Loucy (cell line): ENCODE results near the gene NPIPB2.

Source experiments
- H2AFZ ChIP-seq: fragments of 200-600 bp; sonication (generic); 2 replicates; pipeline ENCODE4 v1.6.0; 2016; ENCODE audit warnings: antibody characterized with exemption, mild to moderate bottlenecking, low read length, moderate library complexity
- H3F3A ChIP-seq: fragments of 200-600 bp; 2 replicates; pipeline ENCODE4 v1.6.0; 2016; ENCODE audit warnings: antibody characterized with exemption, low read depth, mild to moderate bottlenecking
- H3K27me3 ChIP-seq: fragments of 200-600 bp; sonication (generic); 2 replicates; pipeline ENCODE4 v1.6.1; 2014; ENCODE audit warnings: low read length, mild to moderate bottlenecking; ENCODE audit not compliant: insufficient read depth, poor library complexity, severe bottlenecking
- H3K36me3 ChIP-seq: fragments of 200-600 bp; sonication (generic); 2 replicates; pipeline ENCODE4 v1.6.1; 2016; ENCODE audit warnings: low read length; ENCODE audit not compliant: insufficient read depth
- H3K4me1 ChIP-seq: fragments of 200-600 bp; sonication (generic); 2 replicates; pipeline ENCODE4 v1.5.1; 2014; ENCODE audit warnings: low read length, mild to moderate bottlenecking; ENCODE audit not compliant: insufficient read depth, poor library complexity, severe bottlenecking
- H3K4me2 ChIP-seq: fragments of 200-600 bp; sonication (generic); 2 replicates; pipeline ENCODE4 v1.6.0; 2014; ENCODE audit warnings: antibody characterized with exemption, low read length, low read depth, mild to moderate bottlenecking; ENCODE audit not compliant: poor library complexity, severe bottlenecking
- H3K4me3 ChIP-seq: fragments of 200-600 bp; sonication (generic); 2 replicates; pipeline ENCODE4 v1.5.1; 2014; ENCODE audit warnings: low read length, mild to moderate bottlenecking, mixed read lengths; ENCODE audit not compliant: poor library complexity, severe bottlenecking
- H3K79me2 ChIP-seq: fragments of 200-600 bp; sonication (generic); 2 replicates; pipeline ENCODE4 v1.6.1; 2014; ENCODE audit warnings: low read length; ENCODE audit not compliant: insufficient read depth
- H3K9ac ChIP-seq: fragments of 200-600 bp; sonication (generic); 2 replicates; pipeline ENCODE4 v1.6.0; 2014; ENCODE audit warnings: mild to moderate bottlenecking, low read depth, low read length, moderate library complexity; ENCODE audit not compliant: poor library complexity, severe bottlenecking
- H3K9me2 ChIP-seq: fragments of 200-600 bp; sonication (generic); replicated peaks from 2 replicates; pipeline ENCODE4 v1.6.1; 2016; ENCODE audit warnings: low read depth, low read length, mixed read lengths
- H3K9me3 ChIP-seq: fragments of 200-600 bp; sonication (generic); 2 replicates; pipeline ENCODE4 v1.6.1; 2014; ENCODE audit warnings: mild to moderate bottlenecking, antibody characterized with exemption, low read length, low read depth; ENCODE audit not compliant: insufficient read depth
- H4K20me1 ChIP-seq: fragments of 200-600 bp; sonication (generic); 2 replicates; pipeline ENCODE4 v1.6.0; 2014; ENCODE audit warnings: antibody characterized with exemption, low read length, mild to moderate bottlenecking; ENCODE audit not compliant: insufficient read depth, poor library complexity, severe bottlenecking
- CTCF ChIP-seq: fragments of 200-600 bp; sonication (generic); conservative IDR thresholded peaks from 2 replicates; pipeline ENCODE4 v1.5.1; 2014; ENCODE audit warnings: mild to moderate bottlenecking, antibody characterized with exemption, low read length
- EZH2phosphoT487 ChIP-seq: fragments of 200-600 bp; IDR thresholded peaks from 2 replicates; pipeline ENCODE4 v1.6.1; 2018; ENCODE audit warnings: antibody characterized with exemption, mild to moderate bottlenecking, moderate library complexity, borderline replicate concordance

NPIPB2 gene

GRCh38 chr16:11903906-11904305 is 37.9 kb downstream of the NPIPB2 start:
- no peaks in the 10 kb centered on the region for H3K9me3 ChIP-seq
- peaks cover 24% of the 10 kb centered on the region for H4K20me1 ChIP-seq

DNA sequence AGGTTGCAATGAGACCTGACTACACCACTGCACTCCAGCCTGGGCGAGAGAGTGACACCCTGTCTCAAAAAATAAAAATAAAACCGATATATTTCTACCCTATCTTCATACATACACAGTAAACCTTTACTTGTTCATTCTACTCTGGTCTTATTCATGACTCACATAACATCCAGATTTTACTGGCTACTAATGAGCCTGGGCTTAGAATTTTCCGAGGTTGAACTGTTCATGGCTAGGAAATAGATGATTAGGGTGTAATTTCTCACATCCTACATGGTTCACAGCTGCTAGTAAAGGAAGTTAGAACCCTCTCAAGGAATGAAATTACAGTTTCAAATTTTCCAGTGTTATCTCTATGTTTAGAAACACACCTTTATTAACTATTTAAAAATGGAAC is 40.8 kb downstream of the NPIPB2 start:
- H3K4me2 ChIP-seq, result no peak overlapping the region
- peaks cover 58% of the 10 kb centered on the region; the same call in 1 of the 2 replicates for H3K79me2 ChIP-seq
- H3K27me3 ChIP-seq, result no peaks in the 10 kb centered on the region
- H3K36me3 ChIP-seq, result 0 out of 2 replicates have a peak, but pooled peaks cover 5% of the 10 kb centered on the region
- no peak overlapping the region for H2AFZ ChIP-seq
- H4K20me1 ChIP-seq, result peaks cover 13% of the 10 kb centered on the region
- H3F3A ChIP-seq, result no peaks in the 10 kb centered on the region
- TF ChIP-seq CTCF (no peak), EZH2phosphoT487 (no peak)
- no peak overlapping the region for H3K4me3 ChIP-seq
- no peaks in the 10 kb centered on the region for H3K9me3 ChIP-seq
- H3K4me1 ChIP-seq, result no peaks in the 10 kb centered on the region
- no peaks in the 10 kb centered on the region for H3K9me2 ChIP-seq
- no peak overlapping the region for H3K9ac ChIP-seq

More at GRCh38 chr16:11903906-11904305, 37.9 kb downstream of the NPIPB2 start:
- no peak for TF ChIP-seq EZH2phosphoT487
- TF ChIP-seq CTCF, result no peak
- H3K4me2 ChIP-seq, result no peak overlapping the region
- peaks cover 80% of the 10 kb centered on the region for H3K79me2 ChIP-seq
- H3K27me3 ChIP-seq, result no peaks in the 10 kb centered on the region
- H3K9ac ChIP-seq, result no peak overlapping the region
- H2AFZ ChIP-seq, result no peak overlapping the region
- no peaks in the 10 kb centered on the region for H3F3A ChIP-seq
- no peak overlapping the region for H3K4me3 ChIP-seq
- no peaks in the 10 kb centered on the region for H3K4me1 ChIP-seq
- H3K9me2 ChIP-seq, result no peaks in the 10 kb centered on the region
- H3K36me3 ChIP-seq, result no peaks in the 10 kb centered on the region

- Histone ChIP-seq H3K4me1 (no peaks in the 10 kb centered on the region), H3F3A (no peaks in the 10 kb centered on the region), H4K20me1 (peaks cover 8% of the 10 kb centered on the region), H3K9ac (no peak overlapping the region), H2AFZ (no peak overlapping the region), H3K4me2 (no peak overlapping the region), H3K27me3 (no peaks in the 10 kb centered on the region), H3K36me3 (peaks cover 25% of the 10 kb centered on the region; the same call in 1 of the 2 replicates), H3K79me2 (peaks cover 26% of the 10 kb centered on the region; the same call in 1 of the 2 replicates), H3K4me3 (no peak overlapping the region), H3K9me2 (no peaks in the 10 kb centered on the region), H3K9me3 (no peaks in the 10 kb centered on the region)
- no peak for TF ChIP-seq CTCF
- no peak for TF ChIP-seq EZH2phosphoT487
These were observed 45.2 kb downstream of the NPIPB2 start for GRCh38 chr16:11896486-11897176.
